Stimulated activated CD4-positive, alpha-beta T cell treated with anti-CD3 and anti-CD28 coated beads, Interleukin-12 subunit alpha, Interleukin-12 subunit beta, amount 100 ng/mL, for 4 hours (primary cell): ENCODE results near the gene GPATCH2L.

Source experiments
- DNase-seq: peaks from one replicate; pipeline ENCODE4 v3.0.0-alpha.2; 2020

GPATCH2L gene

DNA sequence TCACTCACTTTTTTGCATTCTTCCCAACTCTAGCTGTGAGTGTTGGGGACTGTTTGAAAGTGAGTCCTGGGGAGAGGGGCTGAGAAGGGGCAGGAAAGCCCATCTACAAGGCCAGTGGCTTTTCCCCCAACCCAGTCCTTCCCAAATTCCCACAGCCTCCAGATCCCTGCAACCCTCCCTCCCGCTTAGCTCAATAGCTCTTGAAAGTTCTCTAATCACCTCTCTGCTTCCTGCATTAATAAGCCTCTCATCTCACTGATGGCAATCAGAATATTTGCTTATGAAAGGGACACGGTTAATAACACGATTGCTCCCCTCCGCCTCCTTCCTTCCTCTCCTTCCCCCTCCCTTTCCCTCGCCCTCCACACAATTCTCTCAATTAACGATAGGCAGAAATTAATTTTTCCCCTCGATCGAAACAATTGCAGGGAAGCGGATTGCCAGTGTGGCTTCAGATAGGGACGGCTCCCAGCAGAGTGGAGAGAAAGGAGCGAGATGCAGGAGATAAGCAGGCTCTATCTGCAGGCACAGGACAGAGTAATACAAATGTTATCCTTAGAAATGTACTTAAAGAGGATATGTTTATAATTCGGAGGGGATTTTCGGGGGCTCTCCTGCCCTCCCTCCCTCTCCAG lies 15.1 kb upstream of the GPATCH2L start:
- no peak for DNase-seq

DNA sequence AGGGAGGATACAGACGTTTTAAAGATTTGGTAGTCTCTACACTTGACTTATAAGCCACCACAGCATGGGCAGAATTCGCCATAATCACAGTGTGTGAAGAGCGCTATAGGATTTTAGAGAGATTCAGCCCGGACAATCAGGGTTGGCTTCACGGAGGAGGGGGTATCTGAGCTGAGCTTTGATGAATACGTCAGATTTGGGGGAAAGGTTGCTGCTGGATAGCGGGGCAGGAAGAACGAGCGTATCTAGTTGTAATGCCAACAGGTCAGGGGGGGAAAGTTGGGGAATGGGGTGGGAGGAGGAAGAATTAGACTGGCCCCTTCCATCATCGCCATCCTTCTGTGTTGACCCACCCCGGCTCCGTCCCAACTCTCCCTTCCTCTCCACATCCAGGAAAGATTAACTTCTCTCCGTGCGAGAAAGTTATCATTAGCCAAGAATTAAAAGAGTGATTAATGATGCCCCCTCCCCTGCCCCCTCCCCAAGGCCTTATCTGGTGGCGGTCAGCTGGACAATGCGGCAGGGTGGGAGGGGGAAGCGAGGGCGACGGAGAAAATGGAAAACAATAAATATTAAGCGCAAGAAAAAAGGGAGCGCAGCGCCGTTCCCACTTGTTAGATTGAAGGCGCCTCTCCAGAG lies 13.5 kb upstream of the GPATCH2L start:
- no peak for DNase-seq

- no peak for DNase-seq
Measured at GRCh38 chr14:76138758-76139723, 12.7 kb upstream of the GPATCH2L start.

GRCh38 chr14:76143642-76144041 lies 8.1 kb upstream of the GPATCH2L start:
- no peak for DNase-seq

GRCh38 chr14:76146976-76147375 lies 4.7 kb upstream of the GPATCH2L start:
- no peak for DNase-seq

- no peak for DNase-seq
Measured at GRCh38 chr14:76149196-76149595, 2.5 kb upstream of the GPATCH2L start.

DNA sequence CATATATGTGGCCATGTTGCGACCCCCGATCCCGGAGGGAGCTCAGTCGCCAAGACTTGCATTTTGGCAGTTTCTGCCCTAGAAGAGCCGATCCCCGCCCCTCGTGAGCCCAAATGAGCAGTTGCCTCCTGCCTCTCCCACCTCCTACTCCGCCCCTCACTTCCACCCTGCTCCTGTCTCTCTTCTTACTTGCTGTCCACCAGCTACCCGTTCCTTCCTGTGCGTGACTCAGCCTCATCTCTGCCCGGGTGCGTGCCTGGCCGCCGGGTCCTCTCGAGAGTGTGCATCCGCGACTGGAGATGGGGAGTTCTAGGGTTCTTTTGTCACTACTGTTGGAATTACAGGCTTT lies 585 bp downstream of the GPATCH2L start:
- DNase-seq = peak; percentile 56

DNA sequence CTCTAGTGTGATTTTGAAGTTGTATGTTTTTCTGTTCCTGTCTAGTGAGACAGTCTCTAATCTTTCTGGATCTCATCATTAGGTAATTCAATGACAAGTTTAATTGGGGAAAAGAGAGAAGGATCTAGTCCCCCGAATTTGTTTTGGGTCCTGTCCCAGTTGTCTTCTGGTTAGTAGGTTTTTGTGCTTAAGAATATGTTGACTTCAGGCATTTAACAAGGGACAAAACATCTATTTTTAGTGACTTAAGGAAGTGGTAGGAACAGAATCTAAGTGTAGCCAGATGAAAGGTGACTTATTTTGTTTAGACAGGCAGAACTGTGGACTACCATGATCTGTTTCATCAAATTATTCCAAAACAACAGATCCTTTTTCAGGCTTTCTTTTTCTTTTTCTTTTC lies 2.2 kb downstream of the GPATCH2L start:
- no peak for DNase-seq

DNA sequence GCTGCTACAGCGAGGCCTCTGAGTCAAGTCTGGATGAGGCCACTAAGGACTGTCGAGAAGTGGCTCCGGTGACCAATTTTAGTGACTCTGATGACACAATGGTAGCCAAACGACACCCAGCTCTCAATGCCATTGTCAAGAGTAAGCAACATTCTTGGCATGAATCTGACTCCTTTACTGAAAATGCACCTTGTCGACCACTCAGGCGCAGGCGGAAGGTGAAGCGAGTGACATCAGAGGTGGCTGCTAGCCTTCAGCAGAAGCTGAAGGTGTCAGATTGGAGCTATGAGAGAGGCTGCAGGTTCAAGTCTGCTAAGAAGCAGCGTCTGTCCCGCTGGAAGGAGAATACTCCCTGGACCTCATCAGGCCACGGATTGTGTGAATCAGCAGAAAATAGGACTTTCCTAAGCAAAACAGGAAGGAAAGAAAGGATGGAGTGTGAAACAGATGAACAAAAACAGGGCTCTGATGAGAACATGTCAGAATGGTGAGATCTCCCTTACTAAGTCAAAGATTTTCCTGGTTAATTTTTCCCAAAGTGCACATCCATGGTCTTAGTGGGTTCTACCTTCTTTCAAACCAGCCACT lies 2.9 kb downstream of the GPATCH2L start:
- DNase-seq = no peak

GRCh38 chr14:76163668-76164363 lies 12.1 kb downstream of the GPATCH2L start:
- DNase-seq = no peak

DNA sequence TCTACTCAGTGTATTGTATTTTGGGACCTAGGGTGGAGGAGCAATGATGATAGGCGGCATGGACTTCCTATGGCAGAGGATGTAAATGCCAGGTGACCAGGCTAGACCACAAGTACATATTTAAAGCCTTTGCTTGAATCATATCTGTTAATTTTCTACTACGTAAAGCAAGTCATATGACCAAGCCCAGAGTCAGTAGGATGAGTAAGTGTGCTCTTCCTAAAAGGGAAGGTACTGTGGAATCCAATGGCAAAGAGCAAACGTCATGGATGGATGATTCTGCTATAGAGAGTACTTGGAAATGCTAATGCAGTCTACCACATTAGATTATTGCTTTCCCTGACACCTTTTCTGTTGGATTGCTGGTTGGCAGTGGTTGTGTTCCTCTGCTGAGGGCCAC lies 16.8 kb downstream of the GPATCH2L start:
- no peak for DNase-seq

DNA sequence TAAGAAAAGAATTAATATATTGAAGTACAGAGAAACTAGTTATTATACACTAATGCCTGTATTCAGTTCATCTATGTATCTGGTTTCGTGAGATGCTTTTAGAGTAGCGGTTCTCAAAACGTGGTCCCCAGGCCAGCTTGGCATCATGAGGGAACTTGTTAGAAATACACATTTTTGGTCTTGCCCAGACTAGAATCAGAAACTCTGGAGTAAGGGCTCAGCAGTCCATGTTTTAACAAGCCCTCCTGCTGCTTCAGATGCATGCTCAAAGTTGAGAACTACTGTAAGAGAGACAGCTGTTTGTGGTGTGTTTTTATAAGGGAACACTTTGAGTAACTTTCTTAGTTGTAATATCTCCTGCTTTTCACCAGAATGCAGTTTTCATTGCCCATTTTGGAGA lies 18.1 kb downstream of the GPATCH2L start:
- DNase-seq = no peak

- no peak for DNase-seq
Measured at GRCh38 chr14:76174982-76175381, 23.3 kb downstream of the GPATCH2L start.

DNA sequence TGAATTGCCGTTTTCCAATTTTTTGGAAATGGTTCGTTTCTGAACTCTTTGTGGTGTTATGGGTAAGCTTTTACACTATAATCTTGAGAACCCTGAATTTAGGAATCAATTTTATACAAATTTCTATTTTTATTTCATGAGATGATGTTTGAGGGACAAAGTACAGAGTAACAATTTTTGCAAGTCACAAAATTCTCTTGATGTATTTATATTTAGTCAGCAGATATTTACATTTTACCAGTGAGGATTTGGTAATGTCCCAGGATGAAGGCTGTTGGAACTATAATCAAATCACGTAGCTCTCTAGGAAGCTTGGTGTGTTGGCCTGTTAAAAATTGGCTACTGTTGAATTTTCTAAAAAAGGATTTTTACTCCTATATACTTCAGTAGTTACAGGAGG lies 24.2 kb downstream of the GPATCH2L start:
- no peak for DNase-seq

DNA sequence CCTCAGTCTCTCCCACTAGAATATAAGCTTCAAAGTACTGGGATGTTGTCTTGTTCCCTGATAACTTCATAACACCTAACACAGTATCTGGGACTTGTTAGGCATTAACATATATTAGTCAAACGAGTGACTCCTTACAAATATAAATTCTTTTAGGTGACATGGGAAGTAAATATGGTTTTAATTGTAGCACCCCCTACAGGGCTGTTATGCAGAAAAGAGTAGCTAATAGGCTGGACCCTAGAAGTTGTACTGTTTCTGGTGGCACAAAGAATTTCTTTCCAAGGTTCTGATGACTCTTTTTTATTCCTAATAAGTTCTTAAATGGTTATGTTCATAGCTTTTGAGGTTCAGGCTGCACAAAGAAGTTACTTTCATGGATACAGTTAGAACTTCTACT lies 29.8 kb downstream of the GPATCH2L start:
- no peak for DNase-seq

GRCh38 chr14:76186308-76187027 lies 34.7 kb downstream of the GPATCH2L start:
- no peak for DNase-seq

DNA sequence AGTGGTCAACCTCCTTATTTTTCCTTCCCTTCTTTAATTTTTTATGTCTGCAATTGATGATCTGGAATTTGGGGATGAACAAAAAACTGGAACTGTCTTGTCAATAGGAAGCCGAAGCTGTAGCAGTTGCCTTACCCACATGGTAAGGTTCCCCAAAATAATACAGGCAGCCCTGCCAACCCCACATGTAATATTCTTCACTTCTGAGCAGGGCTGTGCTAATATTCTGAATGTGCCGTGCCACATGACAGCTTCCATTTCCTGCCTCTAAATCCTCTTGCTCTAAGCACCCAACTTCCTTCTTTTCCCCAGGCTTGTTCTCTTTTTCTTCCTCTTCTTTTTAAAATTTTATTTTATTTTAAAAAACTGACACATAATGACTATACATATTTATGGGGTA lies 39.6 kb downstream of the GPATCH2L start:
- DNase-seq = no peak

DNA sequence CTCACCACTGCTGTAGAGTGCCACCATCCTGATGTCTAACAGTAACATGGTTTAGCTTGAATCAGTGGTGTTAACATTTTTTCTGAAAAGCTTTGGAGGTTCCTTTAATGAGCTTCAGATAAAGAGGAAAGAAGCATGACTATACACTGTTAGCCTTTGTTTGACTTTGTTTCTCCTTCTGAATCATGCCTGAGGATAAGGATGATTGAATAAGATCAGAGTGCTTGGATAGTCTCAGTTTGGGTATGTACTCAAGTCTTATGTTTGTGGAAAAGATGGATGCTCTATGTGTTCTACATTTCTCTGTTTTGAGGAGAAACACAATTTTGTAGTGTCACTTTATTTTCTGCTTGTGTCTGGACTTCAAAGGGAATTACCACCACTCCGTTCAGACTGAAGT lies 42.0 kb downstream of the GPATCH2L start:
- no peak for DNase-seq

- no peak for DNase-seq
Measured at GRCh38 chr14:76194327-76194726, 42.6 kb downstream of the GPATCH2L start.

GRCh38 chr14:76195003-76195402 lies 43.3 kb downstream of the GPATCH2L start:
- no peak for DNase-seq

GRCh38 chr14:76196980-76197695 lies 45.4 kb downstream of the GPATCH2L start:
- DNase-seq = no peak

DNA sequence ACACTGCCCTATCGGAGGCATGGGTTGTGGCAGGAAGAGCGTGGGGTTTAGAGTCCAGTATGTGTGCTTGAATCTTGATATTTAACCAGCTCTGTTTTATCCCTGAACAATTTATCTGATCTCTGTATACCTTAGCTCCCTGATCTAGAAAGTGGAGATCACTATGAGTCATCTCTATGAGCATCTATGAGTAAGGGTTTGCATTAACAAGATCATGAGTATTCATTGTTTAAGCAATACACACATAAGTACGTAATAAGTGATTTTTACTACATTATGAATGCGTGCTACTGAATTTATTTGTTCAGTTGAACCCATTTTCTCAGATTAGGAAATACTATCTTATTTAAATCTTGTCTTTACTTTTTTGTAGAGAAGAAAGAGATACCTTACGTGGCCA lies 49.4 kb downstream of the GPATCH2L start:
- DNase-seq = no peak
